Effector CD4-positive, alpha-beta T cell (primary cell): Measurements from ENCODE around the gene KCNQ1.

Source experiments
- DNase-seq: peaks from one replicate; pipeline ENCODE4 v3.0.0-alpha.2; 2020

The KCNQ1 gene

GRCh38 chr11:2574043-2574552 lies 129.3 kb downstream of the KCNQ1 start:
- DNase-seq: no peak

- no peak for DNase-seq
Measured at GRCh38 chr11:2574553-2575535, 130.0 kb downstream of the KCNQ1 start.

- no peak for DNase-seq
Measured at GRCh38 chr11:2575591-2576051, 130.8 kb downstream of the KCNQ1 start.

- DNase-seq: no peak
Measured at GRCh38 chr11:2576111-2576510, 131.3 kb downstream of the KCNQ1 start.

GRCh38 chr11:2576549-2576948 lies 131.7 kb downstream of the KCNQ1 start:
- DNase-seq: peak; percentile 0

GRCh38 chr11:2577031-2577990 lies 132.5 kb downstream of the KCNQ1 start:
- peak; percentile 1 for DNase-seq

- DNase-seq: peak; percentile 0
Measured at GRCh38 chr11:2577991-2578928, 133.5 kb downstream of the KCNQ1 start.

GRCh38 chr11:2578929-2579270 lies 134.1 kb downstream of the KCNQ1 start:
- DNase-seq: no peak

GRCh38 chr11:2579315-2580060 lies 134.7 kb downstream of the KCNQ1 start:
- peak; percentile 1 for DNase-seq

- no peak for DNase-seq
Measured at GRCh38 chr11:2580061-2580421, 135.2 kb downstream of the KCNQ1 start.

- no peak for DNase-seq
Measured at GRCh38 chr11:2580571-2581001, 135.8 kb downstream of the KCNQ1 start.

GRCh38 chr11:2581151-2581930 lies 136.5 kb downstream of the KCNQ1 start:
- DNase-seq: no peak

- peak; percentile 0 for DNase-seq
Measured at GRCh38 chr11:2581931-2582350, 137.1 kb downstream of the KCNQ1 start.

GRCh38 chr11:2582351-2582945 lies 137.6 kb downstream of the KCNQ1 start:
- no peak for DNase-seq

- peak; percentile 1 for DNase-seq
Measured at GRCh38 chr11:2582946-2583604, 138.3 kb downstream of the KCNQ1 start.

GRCh38 chr11:2583605-2583958 lies 138.8 kb downstream of the KCNQ1 start:
- peak; percentile 1 for DNase-seq

GRCh38 chr11:2584434-2584811 lies 139.6 kb downstream of the KCNQ1 start:
- no peak for DNase-seq

- no peak for DNase-seq
Measured at GRCh38 chr11:2584812-2585565, 140.2 kb downstream of the KCNQ1 start.
